ENCODE data around the gene CCKAR.

CCKAR gene

GRCh38 chr4:26459054-26459755, 31.1 kb downstream of the CCKAR start:
- Mint-ChIP-seq H3K9me3 (peaks cover 4% of the 10 kb centered on the region), H3K36me3 (peaks cover 2% of the 10 kb centered on the region), H3K4me3 (peak overlapping the region; percentile 15), H3K27me3 (peaks cover 9% of the 10 kb centered on the region), H3K27ac (no peak overlapping the region), H3K4me1 (peaks cover 4% of the 10 kb centered on the region)
- ATAC-seq (ENCODE audit: low read depth) (peak; percentile 67), DNase-seq (ENCODE audit: low spot score in 2 of 2) (peak in 1 of 2 donors; percentile 25)

DNA sequence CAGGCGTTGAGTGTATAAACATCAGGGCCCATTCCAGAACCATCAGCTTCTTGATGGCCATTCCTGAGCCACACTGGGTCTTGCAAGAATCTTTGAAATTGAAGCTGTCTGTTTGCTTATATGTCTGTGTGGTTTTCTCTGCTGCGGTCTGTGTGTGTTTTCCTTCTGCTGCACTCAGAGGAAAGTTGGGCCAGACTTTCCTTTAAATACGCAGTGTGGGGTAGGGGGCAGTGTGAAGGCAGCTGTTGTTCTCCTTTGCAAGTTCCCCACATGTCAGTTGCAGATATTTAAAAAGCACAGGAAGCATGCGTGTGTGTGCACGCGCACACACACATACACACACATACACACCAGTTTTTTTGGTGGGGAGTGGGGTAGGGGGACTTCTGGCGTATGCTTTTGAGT, 32.1 kb downstream of the CCKAR start:
- H3K4me3 Mint-ChIP-seq = no peak overlapping the region
- H3K27me3 Mint-ChIP-seq = peaks cover 8% of the 10 kb centered on the region
- H3K4me1 Mint-ChIP-seq = peaks cover 4% of the 10 kb centered on the region
- peaks cover 5% of the 10 kb centered on the region for H3K36me3 Mint-ChIP-seq
- ATAC-seq (ENCODE audit: low read depth) (no peak), DNase-seq (ENCODE audit: low spot score in 2 of 2) (no peak)
- H3K27ac Mint-ChIP-seq = no peak overlapping the region
- peaks cover 3% of the 10 kb centered on the region for H3K9me3 Mint-ChIP-seq

DNA sequence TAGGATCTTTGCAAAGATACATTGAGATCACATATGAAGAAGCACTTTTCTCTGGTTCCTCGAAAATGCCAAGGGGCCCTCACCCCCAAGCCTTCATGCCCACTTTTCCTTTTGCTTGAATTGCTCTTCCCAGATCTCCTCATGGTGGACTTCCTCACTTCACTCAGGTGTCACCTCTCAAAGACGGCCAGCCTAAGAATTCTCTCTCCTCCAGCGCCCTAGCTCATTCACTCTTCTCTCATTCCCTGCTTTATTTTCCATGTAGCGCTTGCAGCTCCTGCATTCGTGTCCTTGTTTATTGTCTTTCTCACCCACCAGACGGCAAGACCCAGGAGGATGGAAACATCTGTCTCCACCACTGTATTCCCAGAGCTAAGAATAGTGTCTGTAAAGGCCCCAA, 32.9 kb downstream of the CCKAR start:
- no peak for ATAC-seq (ENCODE audit: low read depth)
- Mint-ChIP-seq H3K4me3 (no peak overlapping the region), H3K27ac (no peak overlapping the region)

GRCh38 chr4:26455571-26455970, 34.7 kb downstream of the CCKAR start:
- ATAC-seq (ENCODE audit: low read depth) (no peak), DNase-seq (ENCODE audit: low spot score in 2 of 2) (no peak)
- Mint-ChIP-seq H3K27me3 (peaks cover 9% of the 10 kb centered on the region), H3K4me1 (no peaks in the 10 kb centered on the region), H3K9me3 (peaks cover 3% of the 10 kb centered on the region), H3K4me3 (no peak overlapping the region), H3K27ac (no peak overlapping the region), H3K36me3 (peaks cover 5% of the 10 kb centered on the region)

More for the DNA sequence above, 32.9 kb downstream of the CCKAR start:
- peaks cover 8% of the 10 kb centered on the region for H3K27me3 Mint-ChIP-seq
- H3K36me3 Mint-ChIP-seq = peaks cover 5% of the 10 kb centered on the region
- peaks cover 4% of the 10 kb centered on the region for H3K4me1 Mint-ChIP-seq
- H3K9me3 Mint-ChIP-seq = peaks cover 3% of the 10 kb centered on the region
- no peak for DNase-seq (ENCODE audit: low spot score in 2 of 2)

GRCh38 chr4:26454961-26455360, 35.3 kb downstream of the CCKAR start:
- Mint-ChIP-seq H3K27ac (no peak overlapping the region), H3K4me1 (no peaks in the 10 kb centered on the region), H3K27me3 (peaks cover 9% of the 10 kb centered on the region), H3K9me3 (peaks cover 3% of the 10 kb centered on the region), H3K36me3 (peaks cover 5% of the 10 kb centered on the region), H3K4me3 (no peak overlapping the region)
- DNase-seq (ENCODE audit: low spot score in 2 of 2) (no peak), ATAC-seq (ENCODE audit: low read depth) (no peak)

GRCh38 chr4:26452565-26453531, 37.4 kb downstream of the CCKAR start:
- H3K36me3 Mint-ChIP-seq = peaks cover 5% of the 10 kb centered on the region
- no peak for DNase-seq (ENCODE audit: low spot score in 2 of 2)
- H3K4me1 Mint-ChIP-seq = no peaks in the 10 kb centered on the region
- no peak overlapping the region for H3K27ac Mint-ChIP-seq
- H3K9me3 Mint-ChIP-seq = peaks cover 3% of the 10 kb centered on the region
- peaks cover 10% of the 10 kb centered on the region for H3K27me3 Mint-ChIP-seq
- H3K4me3 Mint-ChIP-seq = no peak overlapping the region
- no peak for ATAC-seq (ENCODE audit: low read depth)

- no peak for ATAC-seq (ENCODE audit: low read depth)
- H3K9me3 Mint-ChIP-seq = peaks cover 3% of the 10 kb centered on the region
- no peak overlapping the region for H3K4me3 Mint-ChIP-seq
Measured at GRCh38 chr4:26451597-26451996, 38.7 kb downstream of the CCKAR start.

GRCh38 chr4:26450418-26450817, 39.9 kb downstream of the CCKAR start:
- Mint-ChIP-seq H3K9me3 (peaks cover 7% of the 10 kb centered on the region), H3K4me3 (no peak overlapping the region), H3K36me3 (peaks cover 5% of the 10 kb centered on the region)

More at GRCh38 chr4:26451597-26451996, 38.7 kb downstream of the CCKAR start:
- H3K4me1 Mint-ChIP-seq = no peaks in the 10 kb centered on the region
- no peak for DNase-seq (ENCODE audit: low spot score in 2 of 2)
- H3K36me3 Mint-ChIP-seq = peaks cover 5% of the 10 kb centered on the region
- peaks cover 4% of the 10 kb centered on the region for H3K27me3 Mint-ChIP-seq
- H3K27ac Mint-ChIP-seq = no peak overlapping the region

GRCh38 chr4:26447378-26447777, 42.9 kb downstream of the CCKAR start:
- Mint-ChIP-seq H3K4me3 (no peak overlapping the region), H3K36me3 (peaks cover 5% of the 10 kb centered on the region), H3K27me3 (peaks cover 10% of the 10 kb centered on the region), H3K4me1 (no peaks in the 10 kb centered on the region), H3K9me3 (peaks cover 8% of the 10 kb centered on the region), H3K27ac (no peak overlapping the region)
- no peak for DNase-seq (ENCODE audit: low spot score in 2 of 2)
- no peak for ATAC-seq (ENCODE audit: low read depth)

More at GRCh38 chr4:26450418-26450817, 39.9 kb downstream of the CCKAR start:
- Mint-ChIP-seq H3K27me3 (peaks cover 6% of the 10 kb centered on the region), H3K27ac (no peak overlapping the region), H3K4me1 (no peaks in the 10 kb centered on the region)
- ATAC-seq (ENCODE audit: low read depth) (no peak), DNase-seq (ENCODE audit: low spot score in 2 of 2) (no peak)

GRCh38 chr4:26441771-26442170, 48.5 kb downstream of the CCKAR start:
- Mint-ChIP-seq H3K9me3 (peaks cover 8% of the 10 kb centered on the region), H3K27ac (no peak overlapping the region), H3K4me3 (no peak overlapping the region), H3K27me3 (peaks cover 7% of the 10 kb centered on the region), H3K4me1 (no peaks in the 10 kb centered on the region), H3K36me3 (peaks cover 6% of the 10 kb centered on the region)
- ATAC-seq (ENCODE audit: low read depth) = no peak
- no peak for DNase-seq (ENCODE audit: low spot score in 2 of 2)

DNA sequence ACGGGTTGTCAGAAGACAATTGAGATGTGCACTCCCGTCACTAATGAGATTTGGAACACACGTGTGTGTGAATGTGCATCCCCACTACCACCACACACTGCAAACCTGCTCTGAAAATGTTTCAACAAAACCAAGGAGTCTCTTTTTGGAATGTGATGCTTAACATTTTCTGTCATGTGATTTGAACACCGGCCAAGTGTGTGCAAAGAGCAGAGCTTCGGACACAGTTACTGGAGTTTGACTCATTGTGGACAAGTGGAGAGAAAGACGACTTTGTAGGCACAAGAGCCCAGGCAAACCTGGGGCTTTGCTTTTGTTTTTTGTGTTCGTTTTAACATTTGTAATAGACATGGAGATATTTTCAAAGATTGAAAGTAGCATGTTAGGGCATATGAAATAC, 49.2 kb downstream of the CCKAR start:
- H3K4me1 Mint-ChIP-seq = no peaks in the 10 kb centered on the region
- peaks cover 7% of the 10 kb centered on the region for H3K36me3 Mint-ChIP-seq
- peaks cover 4% of the 10 kb centered on the region for H3K9me3 Mint-ChIP-seq
- no peak overlapping the region for H3K4me3 Mint-ChIP-seq
- ATAC-seq (ENCODE audit: low read depth) = no peak
- DNase-seq (ENCODE audit: low spot score in 2 of 2) = no peak
- no peak overlapping the region for H3K27ac Mint-ChIP-seq
- H3K27me3 Mint-ChIP-seq = peaks cover 4% of the 10 kb centered on the region

- no peak overlapping the region for H3K4me3 Mint-ChIP-seq
- H3K36me3 Mint-ChIP-seq = peaks cover 18% of the 10 kb centered on the region
- no peaks in the 10 kb centered on the region for H3K9me3 Mint-ChIP-seq
- DNase-seq (ENCODE audit: low spot score in 2 of 2) = no peak
- no peaks in the 10 kb centered on the region for H3K4me1 Mint-ChIP-seq
- no peak overlapping the region for H3K27ac Mint-ChIP-seq
- H3K27me3 Mint-ChIP-seq = no peaks in the 10 kb centered on the region
- ATAC-seq (ENCODE audit: low read depth) = no peak
Measured at GRCh38 chr4:26434030-26434639, 56.1 kb downstream of the CCKAR start.

GRCh38 chr4:26433556-26433955, 56.7 kb downstream of the CCKAR start:
- H3K27me3 Mint-ChIP-seq = no peaks in the 10 kb centered on the region
- H3K9me3 Mint-ChIP-seq = no peaks in the 10 kb centered on the region
- no peaks in the 10 kb centered on the region for H3K4me1 Mint-ChIP-seq
- H3K36me3 Mint-ChIP-seq = peaks cover 18% of the 10 kb centered on the region
- no peak overlapping the region for H3K4me3 Mint-ChIP-seq
- ATAC-seq (ENCODE audit: low read depth) = no peak
- H3K27ac Mint-ChIP-seq = no peak overlapping the region
- no peak for DNase-seq (ENCODE audit: low spot score in 2 of 2)

DNA sequence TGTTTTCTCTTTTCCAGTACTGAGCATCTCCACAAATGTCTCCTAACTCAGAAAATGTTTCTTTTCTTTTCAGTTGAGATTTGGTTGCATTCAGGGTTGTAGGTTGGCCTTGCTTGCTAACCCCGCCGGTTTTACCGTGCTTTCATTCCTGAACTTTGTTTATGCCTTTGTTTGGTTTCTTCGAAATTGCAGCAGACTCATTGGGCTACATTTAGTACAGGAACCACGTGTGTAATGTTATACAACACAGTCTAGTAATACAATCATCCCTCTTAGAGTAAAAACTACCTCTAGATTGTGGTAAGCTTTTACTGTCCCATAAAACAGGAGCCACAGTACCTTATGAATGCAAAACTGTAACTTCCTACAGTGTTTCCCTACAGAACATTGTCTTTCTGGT, 57.9 kb downstream of the CCKAR start:
- Mint-ChIP-seq H3K36me3 (peaks cover 20% of the 10 kb centered on the region), H3K4me1 (no peaks in the 10 kb centered on the region), H3K4me3 (no peak overlapping the region), H3K9me3 (no peaks in the 10 kb centered on the region), H3K27ac (no peak overlapping the region), H3K27me3 (no peaks in the 10 kb centered on the region)
- ATAC-seq (ENCODE audit: low read depth) (no peak), DNase-seq (ENCODE audit: low spot score in 2 of 2) (no peak)

Data from memory B cell (primary cell).